ENCODE data around the gene RETREG1. TPM values are rescaled to one million over a fixed set of nuclear protein-coding genes. Genes with fewer than 3 reads are reported as not detected.

Gene RETREG1
- total and polyA plus RNA-seq, 2 experiments from 2014 or later = 2.3 to 3.6 TPM

DNA sequence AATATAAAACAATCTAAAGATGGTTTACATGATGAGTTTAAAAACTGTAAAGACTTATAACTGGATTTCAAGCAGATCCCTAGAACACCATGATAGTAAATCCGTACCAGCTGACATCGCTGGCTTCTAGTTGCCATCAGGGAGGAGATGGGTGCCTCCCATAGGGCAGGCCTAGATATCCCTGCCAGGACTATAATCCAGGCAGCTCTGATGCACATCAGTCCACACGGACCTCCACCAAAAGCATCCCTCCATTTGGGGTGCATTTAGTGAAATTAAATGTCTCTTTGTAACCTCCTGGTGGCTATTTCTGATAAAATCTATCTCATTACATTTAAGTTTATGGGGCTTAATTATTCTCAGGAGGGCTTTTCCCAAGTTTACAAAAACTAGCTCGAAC lies 45.8 kb downstream of the RETREG1 start:
- Mint-ChIP-seq H3K4me3 (no peak overlapping the region), H3K27ac (no peak overlapping the region), H3K9me3 (no peaks in the 10 kb centered on the region; the same call in 2 of the 3 replicates), H3K36me3 (ENCODE audit: low read depth) (no peaks in the 10 kb centered on the region), H3K27me3 (ENCODE audit: insufficient read depth, low read depth, poor library complexity) (peaks cover 5% of the 10 kb centered on the region), H3K4me1 (peaks cover 30% of the 10 kb centered on the region)
- peak overlapping the region; percentile 7; the same call in 1 of the 2 replicates for H2AFZ ChIP-seq
- H3K79me2 ChIP-seq (replicated peaks; ENCODE audit: insufficient read depth) = no peaks in the 10 kb centered on the region
- peaks cover 28% of the 10 kb centered on the region for H3K4me1 ChIP-seq (ENCODE audit: insufficient read depth)
- no peak overlapping the region for H3K4me3 ChIP-seq
- H3K27ac ChIP-seq (ENCODE audit: low read depth) = no peak overlapping the region
- no peak for DNase-seq (ENCODE audit: low spot score)
- H3K36me3 ChIP-seq (ENCODE audit: insufficient read depth) = no peaks in the 10 kb centered on the region
- no peak overlapping the region for H3K4me2 ChIP-seq
- no peaks in the 10 kb centered on the region for H4K20me1 ChIP-seq (replicated peaks; ENCODE audit: insufficient read depth)
- ATAC-seq = no peak
- no peaks in the 10 kb centered on the region for H3K27me3 ChIP-seq (ENCODE audit: insufficient read depth)
- H3F3A ChIP-seq (replicated peaks; ENCODE audit: low read depth) = peaks cover 10% of the 10 kb centered on the region
- TF ChIP-seq ZNF114 (CRISPR knock-in tag; IDR thresholded peaks at IDR 0.05) (no peak), EZH2phosphoT487 (IDR thresholded peaks at IDR 0.05; ENCODE audit: unreplicated experiment) (no peak)
- H3K9me2 ChIP-seq (ENCODE audit: insufficient read depth) = peaks cover 3% of the 10 kb centered on the region; the same call in 1 of the 2 replicates

- Mint-ChIP-seq H3K9me3 (no peaks in the 10 kb centered on the region; the same call in 2 of the 3 replicates), H3K27me3 (ENCODE audit: insufficient read depth, low read depth, poor library complexity) (peaks cover 5% of the 10 kb centered on the region), H3K4me1 (peaks cover 25% of the 10 kb centered on the region), H3K4me3 (no peak overlapping the region), H3K27ac (no peak overlapping the region), H3K36me3 (ENCODE audit: low read depth) (no peaks in the 10 kb centered on the region)
- Histone ChIP-seq H3K4me1 (ENCODE audit: insufficient read depth) (peaks cover 21% of the 10 kb centered on the region), H3K27ac (ENCODE audit: low read depth) (no peak overlapping the region), H2AFZ (peak overlapping the region; percentile 7; the same call in 1 of the 2 replicates), H3K27me3 (ENCODE audit: insufficient read depth) (no peaks in the 10 kb centered on the region), H3F3A (replicated peaks; ENCODE audit: low read depth) (peaks cover 10% of the 10 kb centered on the region), H3K79me2 (replicated peaks; ENCODE audit: insufficient read depth) (no peaks in the 10 kb centered on the region), H4K20me1 (replicated peaks; ENCODE audit: insufficient read depth) (no peaks in the 10 kb centered on the region), H3K36me3 (ENCODE audit: insufficient read depth) (no peaks in the 10 kb centered on the region), H3K9me2 (ENCODE audit: insufficient read depth) (peaks cover 3% of the 10 kb centered on the region; the same call in 1 of the 2 replicates), H3K4me3 (no peak overlapping the region), H3K4me2 (no peak overlapping the region)
- DNase-seq (ENCODE audit: low spot score) (no peak), ATAC-seq (no peak)
- TF ChIP-seq NANOG (IDR thresholded peaks at IDR 0.05; ENCODE audit: borderline replicate concordance) = no peak
- no peak for TF ChIP-seq EZH2phosphoT487 (IDR thresholded peaks at IDR 0.05; ENCODE audit: unreplicated experiment)
- TF ChIP-seq JUNB (IDR thresholded peaks at IDR 0.05; ENCODE audit: unreplicated experiment) = no peak
- TF ChIP-seq, protein P1, sequence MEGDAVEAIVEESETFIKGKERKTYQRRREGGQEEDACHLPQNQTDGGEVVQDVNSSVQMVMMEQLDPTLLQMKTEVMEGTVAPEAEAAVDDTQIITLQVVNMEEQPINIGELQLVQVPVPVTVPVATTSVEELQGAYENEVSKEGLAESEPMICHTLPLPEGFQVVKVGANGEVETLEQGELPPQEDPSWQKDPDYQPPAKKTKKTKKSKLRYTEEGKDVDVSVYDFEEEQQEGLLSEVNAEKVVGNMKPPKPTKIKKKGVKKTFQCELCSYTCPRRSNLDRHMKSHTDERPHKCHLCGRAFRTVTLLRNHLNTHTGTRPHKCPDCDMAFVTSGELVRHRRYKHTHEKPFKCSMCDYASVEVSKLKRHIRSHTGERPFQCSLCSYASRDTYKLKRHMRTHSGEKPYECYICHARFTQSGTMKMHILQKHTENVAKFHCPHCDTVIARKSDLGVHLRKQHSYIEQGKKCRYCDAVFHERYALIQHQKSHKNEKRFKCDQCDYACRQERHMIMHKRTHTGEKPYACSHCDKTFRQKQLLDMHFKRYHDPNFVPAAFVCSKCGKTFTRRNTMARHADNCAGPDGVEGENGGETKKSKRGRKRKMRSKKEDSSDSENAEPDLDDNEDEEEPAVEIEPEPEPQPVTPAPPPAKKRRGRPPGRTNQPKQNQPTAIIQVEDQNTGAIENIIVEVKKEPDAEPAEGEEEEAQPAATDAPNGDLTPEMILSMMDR (conservative IDR thresholded peaks at IDR 0.05; ENCODE audit: low read depth in 2 of 2) = no peak
- TF ChIP-seq REST (IDR thresholded peaks at IDR 0.05; ENCODE audit: unreplicated experiment) = no peak
- TF ChIP-seq, protein P2, sequence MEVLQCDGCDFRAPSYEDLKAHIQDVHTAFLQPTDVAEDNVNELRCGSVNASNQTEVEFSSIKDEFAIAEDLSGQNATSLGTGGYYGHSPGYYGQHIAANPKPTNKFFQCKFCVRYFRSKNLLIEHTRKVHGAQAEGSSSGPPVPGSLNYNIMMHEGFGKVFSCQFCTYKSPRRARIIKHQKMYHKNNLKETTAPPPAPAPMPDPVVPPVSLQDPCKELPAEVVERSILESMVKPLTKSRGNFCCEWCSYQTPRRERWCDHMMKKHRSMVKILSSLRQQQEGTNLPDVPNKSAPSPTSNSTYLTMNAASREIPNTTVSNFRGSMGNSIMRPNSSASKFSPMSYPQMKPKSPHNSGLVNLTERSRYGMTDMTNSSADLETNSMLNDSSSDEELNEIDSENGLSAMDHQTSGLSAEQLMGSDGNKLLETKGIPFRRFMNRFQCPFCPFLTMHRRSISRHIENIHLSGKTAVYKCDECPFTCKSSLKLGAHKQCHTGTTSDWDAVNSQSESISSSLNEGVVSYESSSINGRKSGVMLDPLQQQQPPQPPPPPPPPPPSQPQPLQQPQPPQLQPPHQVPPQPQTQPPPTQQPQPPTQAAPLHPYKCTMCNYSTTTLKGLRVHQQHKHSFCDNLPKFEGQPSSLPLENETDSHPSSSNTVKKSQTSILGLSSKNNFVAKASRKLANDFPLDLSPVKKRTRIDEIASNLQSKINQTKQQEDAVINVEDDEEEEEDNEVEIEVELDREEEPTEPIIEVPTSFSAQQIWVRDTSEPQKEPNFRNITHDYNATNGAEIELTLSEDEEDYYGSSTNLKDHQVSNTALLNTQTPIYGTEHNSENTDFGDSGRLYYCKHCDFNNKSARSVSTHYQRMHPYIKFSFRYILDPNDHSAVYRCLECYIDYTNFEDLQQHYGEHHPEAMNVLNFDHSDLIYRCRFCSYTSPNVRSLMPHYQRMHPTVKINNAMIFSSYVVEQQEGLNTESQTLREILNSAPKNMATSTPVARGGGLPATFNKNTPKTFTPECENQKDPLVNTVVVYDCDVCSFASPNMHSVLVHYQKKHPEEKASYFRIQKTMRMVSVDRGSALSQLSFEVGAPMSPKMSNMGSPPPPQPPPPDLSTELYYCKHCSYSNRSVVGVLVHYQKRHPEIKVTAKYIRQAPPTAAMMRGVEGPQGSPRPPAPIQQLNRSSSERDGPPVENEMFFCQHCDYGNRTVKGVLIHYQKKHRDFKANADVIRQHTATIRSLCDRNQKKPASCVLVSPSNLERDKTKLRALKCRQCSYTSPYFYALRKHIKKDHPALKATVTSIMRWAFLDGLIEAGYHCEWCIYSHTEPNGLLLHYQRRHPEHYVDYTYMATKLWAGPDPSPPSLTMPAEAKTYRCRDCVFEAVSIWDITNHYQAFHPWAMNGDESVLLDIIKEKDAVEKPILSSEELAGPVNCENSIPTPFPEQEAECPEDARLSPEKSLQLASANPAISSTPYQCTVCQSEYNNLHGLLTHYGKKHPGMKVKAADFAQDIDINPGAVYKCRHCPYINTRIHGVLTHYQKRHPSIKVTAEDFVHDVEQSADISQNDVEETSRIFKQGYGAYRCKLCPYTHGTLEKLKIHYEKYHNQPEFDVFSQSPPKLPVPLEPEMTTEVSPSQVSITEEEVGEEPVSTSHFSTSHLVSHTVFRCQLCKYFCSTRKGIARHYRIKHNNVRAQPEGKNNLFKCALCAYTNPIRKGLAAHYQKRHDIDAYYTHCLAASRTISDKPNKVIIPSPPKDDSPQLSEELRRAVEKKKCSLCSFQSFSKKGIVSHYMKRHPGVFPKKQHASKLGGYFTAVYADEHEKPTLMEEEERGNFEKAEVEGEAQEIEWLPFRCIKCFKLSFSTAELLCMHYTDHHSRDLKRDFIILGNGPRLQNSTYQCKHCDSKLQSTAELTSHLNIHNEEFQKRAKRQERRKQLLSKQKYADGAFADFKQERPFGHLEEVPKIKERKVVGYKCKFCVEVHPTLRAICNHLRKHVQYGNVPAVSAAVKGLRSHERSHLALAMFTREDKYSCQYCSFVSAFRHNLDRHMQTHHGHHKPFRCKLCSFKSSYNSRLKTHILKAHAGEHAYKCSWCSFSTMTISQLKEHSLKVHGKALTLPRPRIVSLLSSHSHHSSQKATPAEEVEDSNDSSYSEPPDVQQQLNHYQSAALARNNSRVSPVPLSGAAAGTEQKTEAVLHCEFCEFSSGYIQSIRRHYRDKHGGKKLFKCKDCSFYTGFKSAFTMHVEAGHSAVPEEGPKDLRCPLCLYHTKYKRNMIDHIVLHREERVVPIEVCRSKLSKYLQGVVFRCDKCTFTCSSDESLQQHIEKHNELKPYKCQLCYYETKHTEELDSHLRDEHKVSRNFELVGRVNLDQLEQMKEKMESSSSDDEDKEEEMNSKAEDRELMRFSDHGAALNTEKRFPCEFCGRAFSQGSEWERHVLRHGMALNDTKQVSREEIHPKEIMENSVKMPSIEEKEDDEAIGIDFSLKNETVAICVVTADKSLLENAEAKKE (CRISPR knock-in tag; IDR thresholded peaks at IDR 0.05) = no peak
- TF ChIP-seq ZNF331 (CRISPR knock-in tag; IDR thresholded peaks at IDR 0.05; ENCODE audit: low read depth) = no peak
- TF ChIP-seq STAT1 (IDR thresholded peaks at IDR 0.05; ENCODE audit: unreplicated experiment) = no peak
These were observed 46.5 kb downstream of the RETREG1 start for GRCh38 chr5:16570121-16570815.

Measured in GM23338 (cell line).